GM10266 (cell line): ENCODE measurements around the gene WNT9B.

Source experiments
- DNase-seq: peaks from one replicate; pipeline ENCODE4 v3.0.0; 2012; ENCODE audit errors: extremely low spot score
- TF ChIP-seq, protein P1 (sequence below): IDR thresholded peaks from 2 replicates; pipeline ENCODE4 v1.5.1; 2012; ENCODE audit warnings: mild to moderate bottlenecking, low read depth; ENCODE audit not compliant: control insufficient read depth, insufficient read depth; ENCODE audit errors: missing control alignments

The WNT9B gene

DNA sequence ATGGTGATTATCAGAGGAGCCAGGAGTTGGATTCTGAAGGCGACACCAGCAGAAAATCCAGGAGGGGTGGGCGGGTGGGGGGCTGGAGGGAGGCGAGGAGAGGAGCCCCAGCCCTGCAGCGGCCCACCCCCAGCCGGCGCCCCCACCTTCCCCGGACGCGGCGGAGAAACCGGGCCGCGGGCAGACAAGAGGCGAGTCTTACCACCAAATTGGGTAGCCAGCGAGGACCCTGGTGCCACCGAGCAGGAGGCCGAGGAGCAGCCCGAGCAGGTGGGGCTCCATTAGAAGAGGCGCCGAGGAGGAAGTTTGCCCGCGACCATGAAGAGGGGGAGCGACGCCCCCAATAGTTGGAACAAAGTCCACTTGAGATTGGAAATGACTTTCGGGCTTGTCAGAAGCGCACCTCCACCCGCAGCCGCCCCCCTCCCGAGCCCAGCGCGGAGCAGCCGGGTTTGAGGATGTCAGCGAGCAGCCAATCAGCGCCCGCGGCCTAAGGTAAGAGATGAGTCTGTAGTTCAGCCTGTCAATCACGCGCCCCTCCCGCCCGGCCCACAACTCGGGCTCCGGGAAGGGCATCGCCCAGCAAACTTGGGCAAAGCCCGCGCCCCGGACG is 33.0 kb upstream of the WNT9B start, which contains the start of gene WNT3:
Gene WNT3, minus strand, starts transcription at position 377 of the 613 bp plus-strand sequence. Its CDS starts 95 bp downstream, at position 282.
- peak; percentile 70 for DNase-seq
- TF ChIP-seq, protein P1, sequence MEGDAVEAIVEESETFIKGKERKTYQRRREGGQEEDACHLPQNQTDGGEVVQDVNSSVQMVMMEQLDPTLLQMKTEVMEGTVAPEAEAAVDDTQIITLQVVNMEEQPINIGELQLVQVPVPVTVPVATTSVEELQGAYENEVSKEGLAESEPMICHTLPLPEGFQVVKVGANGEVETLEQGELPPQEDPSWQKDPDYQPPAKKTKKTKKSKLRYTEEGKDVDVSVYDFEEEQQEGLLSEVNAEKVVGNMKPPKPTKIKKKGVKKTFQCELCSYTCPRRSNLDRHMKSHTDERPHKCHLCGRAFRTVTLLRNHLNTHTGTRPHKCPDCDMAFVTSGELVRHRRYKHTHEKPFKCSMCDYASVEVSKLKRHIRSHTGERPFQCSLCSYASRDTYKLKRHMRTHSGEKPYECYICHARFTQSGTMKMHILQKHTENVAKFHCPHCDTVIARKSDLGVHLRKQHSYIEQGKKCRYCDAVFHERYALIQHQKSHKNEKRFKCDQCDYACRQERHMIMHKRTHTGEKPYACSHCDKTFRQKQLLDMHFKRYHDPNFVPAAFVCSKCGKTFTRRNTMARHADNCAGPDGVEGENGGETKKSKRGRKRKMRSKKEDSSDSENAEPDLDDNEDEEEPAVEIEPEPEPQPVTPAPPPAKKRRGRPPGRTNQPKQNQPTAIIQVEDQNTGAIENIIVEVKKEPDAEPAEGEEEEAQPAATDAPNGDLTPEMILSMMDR: no peak

DNA sequence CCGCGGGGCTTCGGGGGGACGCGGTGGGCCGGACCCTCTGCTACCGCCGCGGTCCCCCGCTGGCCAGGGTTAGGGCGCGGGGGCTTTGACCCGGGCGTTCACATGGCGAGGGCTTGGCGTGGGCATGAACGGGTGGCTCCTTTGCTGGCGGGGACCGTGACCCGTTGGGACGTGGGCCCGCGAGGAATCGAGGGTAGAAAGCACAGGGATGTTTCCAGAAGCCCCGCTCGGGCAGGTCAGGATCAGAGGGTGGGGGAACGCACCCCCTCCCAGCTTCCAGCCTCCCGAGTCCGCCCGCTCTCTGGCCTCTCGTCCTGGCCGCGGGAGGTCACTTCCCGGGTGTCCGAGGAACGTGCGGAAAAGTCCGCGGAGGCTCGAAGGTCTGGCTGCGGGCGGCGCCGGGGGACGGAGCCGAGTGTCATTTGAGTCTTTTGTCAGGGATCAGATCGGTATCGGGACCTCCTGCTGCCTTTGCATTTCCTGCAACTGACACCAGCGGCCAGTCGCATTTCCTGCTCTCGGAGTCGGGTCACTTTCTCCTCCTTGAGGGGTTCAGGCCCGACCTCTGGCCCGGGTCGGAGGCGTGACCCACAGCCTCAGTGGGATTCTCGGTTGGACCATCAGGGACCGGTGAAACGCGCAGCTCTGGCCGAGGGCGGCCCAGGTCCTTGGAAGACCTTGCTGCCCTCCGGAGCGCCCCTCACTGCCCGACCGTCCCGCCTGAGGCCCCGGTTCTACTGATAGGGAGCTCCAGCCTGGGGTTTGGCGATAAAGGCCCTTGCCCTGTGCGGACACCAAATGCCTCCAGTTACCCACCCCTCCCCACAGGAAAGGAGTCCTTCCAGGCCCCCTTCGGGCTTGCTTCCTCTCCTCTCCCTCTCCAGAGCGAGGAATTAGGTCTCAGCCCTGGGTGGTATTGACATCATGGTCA is 32.2 kb upstream of the WNT9B start:
- TF ChIP-seq, protein P1: no peak
- DNase-seq: peak; percentile 64

- TF ChIP-seq, protein P1: no peak
- no peak for DNase-seq
These were observed 31.5 kb upstream of the WNT9B start for GRCh38 chr17:46819906-46820351.

GRCh38 chr17:46820592-46821450 is 30.6 kb upstream of the WNT9B start:
- TF ChIP-seq, protein P1: no peak
- DNase-seq: no peak

DNA sequence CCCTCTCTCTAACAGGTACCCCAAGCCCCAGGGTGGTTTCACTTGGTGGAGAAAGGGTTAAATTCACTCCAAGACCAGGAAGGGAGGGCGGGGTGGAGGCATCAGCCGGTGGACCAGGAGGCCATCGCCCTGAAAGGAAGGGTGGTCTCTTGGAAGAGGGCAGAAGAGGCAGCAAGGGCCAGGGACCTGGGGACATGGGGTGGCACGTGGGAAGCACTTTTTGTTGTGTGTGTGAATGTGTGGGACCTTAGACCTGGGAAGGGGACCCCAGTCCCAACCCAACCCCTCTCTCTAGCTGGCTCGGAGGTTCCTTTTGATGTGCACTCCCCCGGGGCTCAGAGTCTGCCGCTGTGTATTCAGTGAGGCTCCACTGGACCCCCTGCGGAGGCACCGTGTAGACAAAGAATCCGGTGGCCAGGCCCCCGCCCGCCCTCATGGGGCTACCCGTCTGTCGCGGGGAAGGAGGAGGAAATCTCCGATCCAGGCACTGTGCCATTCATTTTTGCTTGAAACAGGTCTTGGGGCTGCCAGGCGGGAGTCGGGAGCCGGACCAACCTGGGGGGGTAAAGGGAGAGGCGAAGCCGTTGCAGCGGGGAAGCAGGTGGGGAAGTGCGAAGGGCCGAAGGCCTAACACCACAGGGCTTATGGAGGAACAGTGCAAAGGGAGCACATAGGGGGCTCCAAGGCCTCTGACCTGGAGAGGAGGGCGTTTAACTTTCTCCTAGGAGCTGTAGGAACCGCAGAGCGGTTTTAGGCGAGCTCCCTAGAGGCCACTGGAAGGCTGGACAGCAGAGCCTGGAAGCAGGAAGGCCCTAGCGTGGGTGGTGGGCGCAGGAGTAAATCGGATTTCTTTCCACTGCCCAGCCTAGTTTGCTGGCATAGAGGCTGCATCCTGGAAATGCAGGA is 29.6 kb upstream of the WNT9B start:
- no peak for DNase-seq
- TF ChIP-seq, protein P1: no peak

GRCh38 chr17:46822388-46822921 is 28.9 kb upstream of the WNT9B start:
- DNase-seq: no peak
- TF ChIP-seq, protein P1: peak; percentile 70
